Upper lobe of left lung (tissue), 6 donors: Measurements from ENCODE around the gene ADARB1. TPM values are rescaled to one million over a fixed set of nuclear protein-coding genes. Genes with fewer than 3 reads are reported as not detected.

Experiments
- ATAC-seq, 2 donors: fragments of 200-7000 bp; cut with Tn5 transposase; one replicate each; pipeline ENCODE4 v1.9.1; 2022; ENCODE audit warnings: mild to moderate bottlenecking in 2 of 2, moderate library complexity in 2 of 2; ENCODE audit not compliant: low FRiP score in 2 of 2
- DNase-seq, 2 donors: peaks; one replicate each; pipeline ENCODE4 v3.0.0-alpha.2; 2019 to 2020
- H3K27ac ChIP-seq, 4 donors: fragments of 200-600 bp; sonication (generic); one replicate each; pipeline ENCODE4 v1.5.1; 2016 to 2019
- H3K27me3 ChIP-seq, 4 donors: fragments of 200-600 bp; sonication (generic); one replicate each; pipeline ENCODE4 v1.5.1; 2017 to 2019
- H3K36me3 ChIP-seq, 4 donors: fragments of 200-600 bp; sonication (generic); one replicate each; pipeline ENCODE4 v1.5.1; 2016 to 2019
- H3K4me1 ChIP-seq, 4 donors: fragments of 200-600 bp; sonication (generic); one replicate each; pipeline ENCODE4 v1.5.1; 2018 to 2019
- H3K4me3 ChIP-seq, 4 donors: fragments of 200-600 bp; sonication (generic); one replicate each; pipeline ENCODE4 v1.5.1; 2017 to 2019; ENCODE audit warnings: mild to moderate bottlenecking in 2 of 4, moderate library complexity in 1 of 4
- H3K9me3 ChIP-seq, 4 donors: fragments of 200-600 bp; sonication (generic); one replicate each; pipeline ENCODE4 v1.5.1; 2018 to 2019
- EP300 ChIP-seq, 4 donors: sonication (generic); formaldehyde crosslinking; IDR thresholded peaks; one replicate each; pipeline ENCODE4 v1.5.1; 2017; ENCODE audit warnings: antibody characterized with exemption in 4 of 4, control low read depth in 2 of 4
- POLR2A ChIP-seq, 4 donors: fragments of 450-650 bp; IDR thresholded peaks; one replicate each; pipeline ENCODE4 v1.5.1; 2016 to 2017; ENCODE audit warnings: antibody characterized with exemption in 4 of 4, mild to moderate bottlenecking in 2 of 4
- POLR2AphosphoS5 ChIP-seq, 2 donors: sonication (generic); formaldehyde crosslinking; IDR thresholded peaks; one replicate each; pipeline ENCODE4 v1.5.1; 2017; ENCODE audit warnings: antibody characterized with exemption in 2 of 2
- WGBS, 2 donors: methylation state at CpG; one replicate each; pipeline ENCODE4 v1.1.5; 2017 to 2018; 5-methylcytosine and 5-hydroxymethylcytosine counted together
- total RNA-seq, 6 donors: library from RNA; depleted of rRNA in 4 of 6; stranded (reverse); fragments of >200 nt in 4 of 6; gene quantifications; one replicate each; pipeline versions ENCODE4 v1.1.0 to v1.2.1, GENCODE V29; 2016 to 2021
- TF ChIP-seq, protein P1 (sequence below), 6 experiments: fragments of 450-650 bp in 4 of 6; fragments of 200-600 bp in 2 of 6; sonication (generic) in 2 of 6; IDR thresholded peaks; one replicate each; pipeline ENCODE4 v1.5.1; 2016 to 2019; ENCODE audit warnings: antibody characterized with exemption in 6 of 6
- donor health status: DM: no; HTN: no; CAD: no; lungs with moderate emphysema.
- donor health status: DM: no; HTN: yes; CAD: no; lungs with severe emphysema.

ADARB1 gene
- total RNA-seq, 6 donors from 2014 or later = 26.5 to 94.3 (median 42.4) TPM

DNA sequence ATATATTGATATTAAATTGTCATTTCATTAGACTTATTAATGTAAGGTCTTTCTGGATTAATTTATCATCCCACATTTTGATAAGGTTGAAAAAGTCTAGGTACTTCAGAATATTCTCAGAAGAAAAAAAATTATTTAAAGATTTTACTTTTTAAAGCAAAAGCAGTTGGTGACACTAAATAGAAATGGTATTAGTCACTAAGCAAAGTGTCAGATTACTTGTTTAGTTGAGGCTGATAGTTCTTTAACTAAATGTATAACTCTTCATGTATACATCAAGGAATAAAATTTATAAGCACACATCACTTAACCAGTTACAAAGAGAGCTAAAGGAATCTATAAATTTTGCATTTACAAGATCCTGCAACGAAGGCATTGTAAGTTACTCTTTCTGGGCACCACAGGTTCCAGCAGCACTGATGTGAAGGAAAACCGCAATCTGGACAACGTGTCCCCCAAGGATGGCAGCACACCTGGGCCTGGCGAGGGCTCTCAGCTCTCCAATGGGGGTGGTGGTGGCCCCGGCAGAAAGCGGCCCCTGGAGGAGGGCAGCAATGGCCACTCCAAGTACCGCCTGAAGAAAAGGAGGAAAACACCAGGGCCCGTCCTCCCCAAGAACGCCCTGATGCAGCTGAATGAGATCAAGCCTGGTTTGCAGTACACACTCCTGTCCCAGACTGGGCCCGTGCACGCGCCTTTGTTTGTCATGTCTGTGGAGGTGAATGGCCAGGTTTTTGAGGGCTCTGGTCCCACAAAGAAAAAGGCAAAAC lies 101.1 kb downstream of the ADARB1 start:
- H3K9me3 ChIP-seq = no peaks in the 10 kb centered on the region
- H3K27me3 ChIP-seq = no peaks in the 10 kb centered on the region
- no peak overlapping the region for H3K4me3 ChIP-seq
- no peak overlapping the region for H3K27ac ChIP-seq
- H3K4me1 ChIP-seq = no peaks in the 10 kb centered on the region
- peaks cover 0 to 68% (median 12%) of the 10 kb centered on the region in 4 donors for H3K36me3 ChIP-seq
- no peak for ATAC-seq
- WGBS, 2 donors = 93 to 98% methylated on average over 11 to 12 of the region's 12 CpGs
- no peak for DNase-seq
- no peak for TF ChIP-seq EP300 (IDR thresholded peaks at IDR 0.05)
- TF ChIP-seq, protein P1, sequence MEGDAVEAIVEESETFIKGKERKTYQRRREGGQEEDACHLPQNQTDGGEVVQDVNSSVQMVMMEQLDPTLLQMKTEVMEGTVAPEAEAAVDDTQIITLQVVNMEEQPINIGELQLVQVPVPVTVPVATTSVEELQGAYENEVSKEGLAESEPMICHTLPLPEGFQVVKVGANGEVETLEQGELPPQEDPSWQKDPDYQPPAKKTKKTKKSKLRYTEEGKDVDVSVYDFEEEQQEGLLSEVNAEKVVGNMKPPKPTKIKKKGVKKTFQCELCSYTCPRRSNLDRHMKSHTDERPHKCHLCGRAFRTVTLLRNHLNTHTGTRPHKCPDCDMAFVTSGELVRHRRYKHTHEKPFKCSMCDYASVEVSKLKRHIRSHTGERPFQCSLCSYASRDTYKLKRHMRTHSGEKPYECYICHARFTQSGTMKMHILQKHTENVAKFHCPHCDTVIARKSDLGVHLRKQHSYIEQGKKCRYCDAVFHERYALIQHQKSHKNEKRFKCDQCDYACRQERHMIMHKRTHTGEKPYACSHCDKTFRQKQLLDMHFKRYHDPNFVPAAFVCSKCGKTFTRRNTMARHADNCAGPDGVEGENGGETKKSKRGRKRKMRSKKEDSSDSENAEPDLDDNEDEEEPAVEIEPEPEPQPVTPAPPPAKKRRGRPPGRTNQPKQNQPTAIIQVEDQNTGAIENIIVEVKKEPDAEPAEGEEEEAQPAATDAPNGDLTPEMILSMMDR (IDR thresholded peaks at IDR 0.05) = no peak
- TF ChIP-seq POLR2A (IDR thresholded peaks at IDR 0.05) = no peak
- no peak for TF ChIP-seq POLR2AphosphoS5 (IDR thresholded peaks at IDR 0.05)

DNA sequence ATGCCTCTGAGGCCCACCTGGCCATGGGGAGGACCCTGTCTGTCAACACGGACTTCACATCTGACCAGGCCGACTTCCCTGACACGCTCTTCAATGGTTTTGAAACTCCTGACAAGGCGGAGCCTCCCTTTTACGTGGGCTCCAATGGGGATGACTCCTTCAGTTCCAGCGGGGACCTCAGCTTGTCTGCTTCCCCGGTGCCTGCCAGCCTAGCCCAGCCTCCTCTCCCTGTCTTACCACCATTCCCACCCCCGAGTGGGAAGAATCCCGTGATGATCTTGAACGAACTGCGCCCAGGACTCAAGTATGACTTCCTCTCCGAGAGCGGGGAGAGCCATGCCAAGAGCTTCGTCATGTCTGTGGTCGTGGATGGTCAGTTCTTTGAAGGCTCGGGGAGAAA lies 101.8 kb downstream of the ADARB1 start:
- no peak overlapping the region for H3K27ac ChIP-seq
- TF ChIP-seq EP300 (IDR thresholded peaks at IDR 0.05) = no peak
- 95% methylated on average over 11 to 16 of the region's 16 CpGs for WGBS, 2 donors
- no peaks in the 10 kb centered on the region for H3K4me1 ChIP-seq
- DNase-seq (no peak), ATAC-seq (no peak)
- H3K4me3 ChIP-seq = no peak overlapping the region
- H3K36me3 ChIP-seq = peaks cover 0 to 74% (median 14%) of the 10 kb centered on the region in 4 donors
- H3K9me3 ChIP-seq = no peaks in the 10 kb centered on the region
- no peaks in the 10 kb centered on the region for H3K27me3 ChIP-seq

DNA sequence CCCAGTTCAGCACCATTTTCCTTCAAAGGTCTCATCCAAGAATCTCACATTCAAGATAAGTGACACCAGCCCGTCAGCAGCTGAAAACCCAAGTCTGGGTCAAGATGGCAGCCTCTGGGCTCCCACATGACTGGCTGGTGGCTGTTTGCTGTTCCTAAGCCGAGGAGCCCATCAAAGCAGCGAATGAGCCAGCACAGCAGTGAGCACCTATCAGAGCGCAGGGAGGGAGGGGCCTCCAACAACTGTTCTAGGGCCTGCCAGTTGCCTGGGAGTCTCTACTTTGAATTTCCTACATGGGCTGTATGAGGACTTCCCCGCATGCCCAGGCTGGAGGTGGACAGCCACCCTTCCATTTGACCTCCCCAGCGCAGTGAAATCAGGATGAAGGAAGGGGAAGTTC lies 102.7 kb downstream of the ADARB1 start:
- H3K9me3 ChIP-seq = no peaks in the 10 kb centered on the region
- peaks cover 0 to 80% (median 14%) of the 10 kb centered on the region in 4 donors for H3K36me3 ChIP-seq

DNA sequence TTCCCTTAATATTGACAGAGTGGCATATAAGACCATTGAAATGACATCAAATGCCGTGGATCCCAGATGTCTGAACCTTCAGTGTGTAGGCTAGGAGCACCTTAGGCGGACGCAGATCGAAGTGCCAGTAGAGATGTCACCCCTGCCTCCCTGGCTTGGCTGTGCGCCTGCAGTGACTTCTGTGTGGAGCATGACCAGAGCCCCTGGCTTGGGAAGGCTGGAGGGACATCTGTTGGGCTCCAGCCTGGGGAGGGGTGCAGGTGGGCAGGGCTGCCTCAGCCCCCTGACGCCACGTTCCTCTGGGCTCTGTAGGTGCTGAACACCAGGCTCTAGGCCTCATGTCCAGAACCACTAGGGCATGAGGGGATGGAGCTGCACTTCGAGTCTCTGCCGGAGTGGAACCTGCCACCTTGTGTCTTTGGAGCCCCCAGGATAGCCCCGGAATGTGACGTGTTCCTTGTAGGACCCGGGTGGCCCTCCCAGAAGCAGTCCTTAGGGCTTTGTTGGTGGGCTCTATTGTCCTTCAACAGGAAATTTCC lies 103.8 kb downstream of the ADARB1 start:
- Histone ChIP-seq H3K36me3 (peaks cover 1 to 79% (median 12%) of the 10 kb centered on the region in 4 donors), H3K27ac (no peak overlapping the region), H3K4me3 (no peak overlapping the region), H3K9me3 (no peaks in the 10 kb centered on the region), H3K27me3 (no peaks in the 10 kb centered on the region), H3K4me1 (no peaks in the 10 kb centered on the region)
- DNase-seq (no peak), ATAC-seq (peak in 1 of 2 donors; percentile 38)
- 94 to 96% methylated on average over 4 to 12 of the region's 12 CpGs for WGBS, 2 donors
- TF ChIP-seq POLR2AphosphoS5 (IDR thresholded peaks at IDR 0.05) (no peak), EP300 (IDR thresholded peaks at IDR 0.05) (no peak), POLR2A (IDR thresholded peaks at IDR 0.05) (no peak)
- TF ChIP-seq, protein P1 (IDR thresholded peaks at IDR 0.05) = no peak

More for the DNA sequence above, 102.7 kb downstream of the ADARB1 start:
- Histone ChIP-seq H3K4me3 (no peak overlapping the region), H3K27ac (no peak overlapping the region), H3K4me1 (no peaks in the 10 kb centered on the region), H3K27me3 (no peaks in the 10 kb centered on the region)
- 95 to 97% methylated on average over 5 to 6 of the region's 6 CpGs for WGBS, 2 donors
- ATAC-seq (no peak), DNase-seq (no peak)
- TF ChIP-seq POLR2AphosphoS5 (IDR thresholded peaks at IDR 0.05) (no peak), EP300 (IDR thresholded peaks at IDR 0.05) (no peak), POLR2A (IDR thresholded peaks at IDR 0.05) (no peak)
- TF ChIP-seq, protein P1 (IDR thresholded peaks at IDR 0.05) = no peak

DNA sequence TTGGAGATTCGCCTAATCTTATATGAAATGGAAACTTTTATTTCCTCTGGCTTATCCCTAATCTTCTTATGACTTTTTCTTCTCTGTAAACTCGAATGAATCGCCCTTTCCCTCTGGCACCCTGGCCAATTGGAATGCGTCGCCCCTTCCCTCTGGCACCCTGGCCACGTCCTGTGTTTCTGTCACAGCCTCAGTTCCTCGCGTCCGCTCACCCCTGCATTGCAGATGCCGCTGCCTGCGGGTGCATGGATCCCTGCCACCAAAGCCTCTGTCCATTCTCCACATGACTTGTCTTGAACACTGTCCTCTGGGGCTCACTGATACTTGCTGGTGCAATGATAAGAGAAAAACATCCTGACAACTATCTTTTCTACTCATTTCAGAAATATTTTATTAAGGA lies 104.6 kb downstream of the ADARB1 start:
- H3K9me3 ChIP-seq = no peaks in the 10 kb centered on the region
- H3K27me3 ChIP-seq = no peaks in the 10 kb centered on the region
- WGBS, 2 donors = 93 to 95% methylated on average over 11 of the region's 11 CpGs
- H3K27ac ChIP-seq = no peak overlapping the region
- ATAC-seq (no peak), DNase-seq (no peak)
- H3K36me3 ChIP-seq = peaks cover 3 to 82% (median 12%) of the 10 kb centered on the region in 4 donors
- no peak for TF ChIP-seq POLR2A (IDR thresholded peaks at IDR 0.05)
- TF ChIP-seq POLR2AphosphoS5 (IDR thresholded peaks at IDR 0.05) = no peak
- TF ChIP-seq, protein P1 (IDR thresholded peaks at IDR 0.05) = no peak
- TF ChIP-seq EP300 (IDR thresholded peaks at IDR 0.05) = no peak
- no peaks in the 10 kb centered on the region for H3K4me1 ChIP-seq
- no peak overlapping the region for H3K4me3 ChIP-seq
